NCI-H524 (cell line): Measurements from ENCODE around the gene CCDC63.
"Not testable (repeated sequence)": the region's sequence is repeated elsewhere in the genome, so short reads cannot be mapped to it uniquely, and the experiment has no call there.

Experiments
- DNase-seq, 2 experiments: peaks; one replicate each; lab custom pipeline; 2025; lab: John Stamatoyannopoulos, UW

CCDC63 gene

GRCh38 chr12:110844551-110845338 lies 2.0 kb upstream of the CCDC63 start:
- no peak for DNase-seq

- no peak for DNase-seq
These were observed 1.5 kb upstream of the CCDC63 start for GRCh38 chr12:110845339-110845682.

GRCh38 chr12:110848314-110848923 lies 1.6 kb downstream of the CCDC63 start:
- peak in 1 of 2 experiments; percentile 37 for DNase-seq

GRCh38 chr12:110849221-110849620 lies 2.4 kb downstream of the CCDC63 start:
- DNase-seq, result no peak

- DNase-seq, result no peak
These were observed 3.1 kb downstream of the CCDC63 start for GRCh38 chr12:110849748-110850403.

DNA sequence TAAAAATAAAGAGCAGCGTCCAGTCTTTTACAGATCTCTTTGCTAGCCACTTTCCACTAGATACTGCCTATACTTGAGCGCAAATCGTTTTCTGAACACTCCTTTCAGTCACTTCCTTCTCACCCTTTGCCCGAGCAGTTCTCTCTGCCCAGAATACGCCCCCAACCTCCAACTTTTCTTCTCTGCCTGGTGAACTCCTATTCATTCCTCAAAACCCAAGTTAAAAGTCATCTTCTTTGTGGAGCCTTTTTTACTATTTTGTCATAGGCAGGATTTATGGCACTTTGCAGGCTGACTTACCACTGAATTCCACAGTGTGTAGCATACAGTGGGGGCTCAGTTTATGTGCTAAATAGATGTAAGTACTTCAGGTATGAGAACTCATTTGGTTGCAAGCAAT lies 4.0 kb downstream of the CCDC63 start:
- DNase-seq, result no peak

GRCh38 chr12:110853836-110854235 lies 7.0 kb downstream of the CCDC63 start:
- peak in 1 of 2 experiments; percentile 43 for DNase-seq

DNA sequence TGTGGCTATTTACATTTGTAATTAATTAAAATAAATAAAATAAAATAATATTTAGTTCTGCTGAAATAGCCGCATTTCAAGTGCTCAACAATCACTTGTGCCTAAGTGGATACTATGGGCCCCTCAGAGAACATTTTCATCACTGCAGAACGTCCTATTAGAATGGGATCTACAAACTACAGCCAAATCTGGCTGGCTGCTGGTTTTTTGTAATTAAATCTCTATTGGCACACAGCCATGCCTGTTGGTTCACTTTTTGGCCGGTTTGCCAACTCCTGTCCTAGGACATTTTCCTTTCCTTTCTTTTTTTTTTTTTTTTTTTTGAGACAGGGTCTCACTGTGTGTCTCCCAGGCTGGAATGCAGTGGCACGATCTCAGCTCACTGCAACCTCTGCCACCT lies 9.8 kb downstream of the CCDC63 start:
- no peak for DNase-seq

- no peak for DNase-seq
These were observed 10.7 kb downstream of the CCDC63 start for GRCh38 chr12:110857528-110857927.

GRCh38 chr12:110857954-110858353 lies 11.2 kb downstream of the CCDC63 start:
- not testable (repeated sequence) for DNase-seq

DNA sequence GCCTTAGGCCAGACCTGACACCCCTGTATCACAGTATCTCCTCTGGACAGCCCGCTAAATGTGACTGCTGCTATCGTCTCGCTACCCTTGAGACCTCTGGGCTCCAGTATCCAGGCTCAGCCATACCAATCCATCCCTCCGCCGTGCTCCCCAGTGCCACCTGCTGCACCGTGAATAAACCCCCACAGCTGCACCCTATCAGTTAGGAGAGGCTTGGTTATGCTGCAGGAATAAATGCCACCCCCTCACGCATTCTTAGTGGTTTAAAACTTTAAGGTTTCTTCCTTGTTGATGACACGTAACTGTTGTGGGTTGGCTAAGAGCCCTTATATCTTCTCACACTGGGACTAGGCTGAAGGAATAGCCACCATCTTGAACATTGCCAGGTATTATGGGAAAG lies 12.1 kb downstream of the CCDC63 start:
- no peak for DNase-seq

DNA sequence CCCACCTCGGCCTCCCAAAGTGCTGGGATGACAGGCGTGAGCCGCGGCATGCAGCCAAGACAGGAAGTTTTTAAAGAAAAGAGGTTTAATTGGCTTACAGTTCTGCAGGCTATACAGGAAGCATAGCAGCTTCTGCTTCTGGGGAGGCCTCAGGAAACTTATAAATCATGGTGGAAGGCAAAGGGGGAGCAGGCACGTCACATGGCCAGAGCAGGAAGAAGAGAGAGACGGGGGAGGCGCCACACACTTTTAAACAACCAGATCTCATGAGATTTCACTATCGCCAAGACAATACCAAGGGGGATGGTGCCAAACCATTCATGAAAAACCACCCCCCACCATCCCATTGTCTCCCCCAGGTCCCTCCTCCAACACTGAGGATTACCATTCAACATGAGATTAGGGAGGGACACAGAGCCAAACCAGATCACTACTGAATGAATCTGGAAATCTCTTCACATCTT lies 14.1 kb downstream of the CCDC63 start:
- no peak for DNase-seq

- DNase-seq, result no peak
These were observed 14.9 kb downstream of the CCDC63 start for GRCh38 chr12:110861729-110862128.

DNA sequence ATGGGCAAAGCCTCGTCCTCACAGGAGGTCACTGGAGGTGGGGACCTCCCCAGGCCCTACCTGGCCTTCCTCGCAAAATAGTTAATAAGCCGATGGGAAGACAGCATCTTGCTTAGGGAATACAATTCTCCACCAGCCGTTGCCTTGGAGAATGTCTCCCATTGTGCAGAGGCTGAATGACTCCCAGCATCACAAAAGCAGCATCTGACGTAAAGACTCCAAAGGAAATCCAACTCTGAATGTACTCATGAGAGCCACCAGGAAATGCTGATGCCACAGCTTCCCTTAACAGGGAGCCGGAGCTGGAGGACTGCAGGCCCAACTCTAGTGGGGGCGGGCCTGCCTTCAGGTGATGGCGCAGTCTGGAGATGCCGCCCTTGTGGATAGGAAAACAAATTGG lies 15.5 kb downstream of the CCDC63 start:
- no peak for DNase-seq

DNA sequence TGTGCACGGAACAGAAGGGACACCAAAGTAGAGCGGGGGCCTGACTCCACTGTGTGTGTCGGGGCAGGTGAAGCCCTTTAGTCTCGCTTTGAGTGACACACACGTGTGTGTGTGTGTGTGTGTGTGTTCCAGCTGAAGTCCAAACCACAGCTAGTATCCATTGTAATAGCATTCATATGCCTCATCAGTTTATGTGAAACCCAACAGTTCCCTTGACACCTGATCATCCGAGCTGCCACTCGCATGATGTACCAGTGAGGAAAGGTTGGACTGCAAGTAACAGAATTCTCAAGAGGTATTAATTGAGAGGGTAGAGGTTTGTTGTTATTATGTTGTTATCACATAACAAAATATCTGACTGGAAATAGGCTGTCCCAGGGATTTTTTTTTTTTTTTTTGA lies 16.4 kb downstream of the CCDC63 start:
- DNase-seq, result no peak

GRCh38 chr12:110865521-110865920 lies 18.7 kb downstream of the CCDC63 start:
- DNase-seq, result no peak

DNA sequence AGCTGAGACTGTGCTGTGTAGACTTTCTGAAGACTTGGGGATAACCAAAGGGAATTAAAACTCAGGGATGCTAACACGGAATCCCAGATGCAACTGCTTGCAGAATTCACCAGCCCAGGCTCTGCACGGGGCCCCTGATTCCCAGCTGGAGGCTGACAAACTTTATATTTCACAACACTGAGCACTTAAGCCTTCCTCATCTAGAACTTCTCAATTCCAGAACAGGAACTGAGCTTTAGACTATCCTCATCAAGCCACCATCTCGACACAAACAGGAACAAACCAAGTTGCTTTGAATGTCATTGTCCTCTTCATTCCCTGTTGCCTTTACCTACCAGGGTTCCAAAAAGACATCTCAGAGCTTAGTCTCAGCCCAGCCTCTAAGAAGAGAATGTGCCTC lies 22.2 kb downstream of the CCDC63 start:
- no peak for DNase-seq

DNA sequence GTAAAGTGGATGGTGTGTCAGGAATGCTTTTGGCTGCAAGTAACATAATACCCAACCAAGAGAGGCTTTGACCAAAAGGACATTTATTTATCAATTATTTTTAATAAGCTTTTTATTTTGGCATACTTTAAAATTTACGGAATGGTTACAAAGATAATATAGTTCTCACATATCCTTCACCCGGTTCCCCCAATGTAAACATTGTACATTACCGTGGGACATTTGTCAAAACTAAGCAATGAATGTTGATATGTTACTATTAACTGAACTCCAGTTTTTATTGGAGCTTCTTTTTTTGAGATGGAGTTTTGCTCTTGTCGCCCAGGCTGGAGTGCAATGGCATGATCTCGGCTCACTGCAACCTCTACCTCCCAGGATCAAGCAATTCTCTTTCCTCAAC lies 23.0 kb downstream of the CCDC63 start:
- DNase-seq, result no peak

DNA sequence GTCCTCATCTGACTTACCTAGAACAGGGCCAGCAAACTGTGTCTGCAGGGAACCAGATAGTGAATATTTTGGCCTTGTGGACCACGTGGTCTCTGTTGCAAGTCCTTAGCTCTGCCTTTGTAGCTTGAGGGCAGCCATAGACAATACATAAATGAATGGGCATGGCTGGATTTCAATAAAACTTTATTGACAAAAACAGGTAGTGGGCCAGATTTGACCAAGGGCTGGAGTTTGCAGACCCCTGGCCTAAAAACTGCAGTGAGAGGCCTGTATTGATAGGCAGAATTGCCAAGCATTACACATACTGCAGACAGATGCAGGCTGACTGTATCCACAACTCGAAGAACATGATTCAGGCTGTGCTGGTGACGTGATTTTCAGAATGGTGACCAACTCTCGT lies 25.3 kb downstream of the CCDC63 start:
- DNase-seq, result no peak

- no peak for DNase-seq
These were observed 27.6 kb downstream of the CCDC63 start for GRCh38 chr12:110874351-110874750.

DNA sequence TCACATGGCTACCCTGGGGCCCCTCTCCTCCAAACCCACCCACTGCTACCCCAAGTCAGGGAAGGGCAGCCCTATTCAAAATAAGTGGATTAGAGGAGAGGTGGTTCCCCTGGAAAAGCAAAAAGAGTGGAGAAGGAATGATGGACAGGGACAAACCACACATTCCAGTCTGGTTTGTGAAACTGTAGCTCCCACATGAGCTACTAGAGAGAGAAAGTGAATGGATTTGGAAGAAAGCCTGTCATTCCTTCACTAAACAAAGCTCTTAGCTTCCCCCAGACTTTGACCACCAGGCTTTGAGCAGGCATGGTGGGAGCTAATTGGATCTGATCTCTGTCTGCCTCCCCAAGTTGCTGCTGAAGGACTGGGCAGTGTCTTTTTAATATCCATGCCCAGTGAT lies 28.0 kb downstream of the CCDC63 start:
- DNase-seq, result no peak

- DNase-seq, result no peak
These were observed 33.9 kb downstream of the CCDC63 start for GRCh38 chr12:110880651-110881050.

DNA sequence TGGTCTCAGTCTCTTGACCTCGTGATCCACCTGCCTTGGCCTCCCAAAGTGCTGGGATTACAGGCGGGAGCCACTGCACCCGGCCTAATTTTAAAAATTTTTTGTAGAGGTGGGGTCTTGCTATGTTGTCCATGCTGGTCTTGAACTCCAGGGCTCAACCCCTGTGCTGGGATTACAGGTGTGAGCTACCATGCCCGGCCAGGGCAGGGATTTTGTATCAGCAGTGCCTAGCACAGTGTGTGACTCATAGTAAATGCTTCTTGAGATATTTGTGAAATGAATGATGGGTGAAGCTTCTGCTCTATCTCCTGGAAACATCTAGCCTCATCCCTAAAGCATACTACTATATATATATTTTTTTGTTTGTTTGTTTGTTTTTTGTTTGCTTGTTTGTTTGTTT lies 36.5 kb downstream of the CCDC63 start:
- no peak for DNase-seq
